ENCODE results near the gene AEN.

DNA sequence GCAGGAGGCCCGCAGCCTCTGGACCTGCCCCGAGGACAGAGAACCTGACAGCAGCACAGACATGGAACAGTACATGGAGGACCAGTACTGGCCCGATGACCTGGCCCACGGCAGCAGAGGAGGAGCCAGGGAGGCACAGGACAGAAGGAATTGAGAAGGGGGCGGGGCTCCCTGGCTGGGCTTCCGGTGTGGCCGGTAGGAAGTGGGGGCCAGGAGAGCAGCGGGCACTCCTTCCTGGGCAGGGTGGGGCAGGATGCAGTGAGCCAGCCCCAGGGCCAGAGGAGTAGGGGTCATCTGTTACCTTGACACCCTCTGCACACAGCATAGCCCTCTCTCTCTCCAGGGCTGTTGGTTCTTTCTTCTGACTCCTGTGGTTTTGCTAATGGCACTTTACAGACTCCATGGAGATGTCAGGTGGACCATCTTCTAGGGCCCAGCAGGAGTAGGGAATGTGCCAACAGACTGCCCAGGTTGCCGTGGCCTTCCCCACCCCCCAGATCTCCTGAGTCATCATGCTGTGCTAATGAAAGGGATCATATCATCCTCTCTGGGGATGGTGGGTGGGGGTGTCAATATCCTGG is 9.1 kb downstream of the AEN start:
- TF ChIP-seq, protein P1, sequence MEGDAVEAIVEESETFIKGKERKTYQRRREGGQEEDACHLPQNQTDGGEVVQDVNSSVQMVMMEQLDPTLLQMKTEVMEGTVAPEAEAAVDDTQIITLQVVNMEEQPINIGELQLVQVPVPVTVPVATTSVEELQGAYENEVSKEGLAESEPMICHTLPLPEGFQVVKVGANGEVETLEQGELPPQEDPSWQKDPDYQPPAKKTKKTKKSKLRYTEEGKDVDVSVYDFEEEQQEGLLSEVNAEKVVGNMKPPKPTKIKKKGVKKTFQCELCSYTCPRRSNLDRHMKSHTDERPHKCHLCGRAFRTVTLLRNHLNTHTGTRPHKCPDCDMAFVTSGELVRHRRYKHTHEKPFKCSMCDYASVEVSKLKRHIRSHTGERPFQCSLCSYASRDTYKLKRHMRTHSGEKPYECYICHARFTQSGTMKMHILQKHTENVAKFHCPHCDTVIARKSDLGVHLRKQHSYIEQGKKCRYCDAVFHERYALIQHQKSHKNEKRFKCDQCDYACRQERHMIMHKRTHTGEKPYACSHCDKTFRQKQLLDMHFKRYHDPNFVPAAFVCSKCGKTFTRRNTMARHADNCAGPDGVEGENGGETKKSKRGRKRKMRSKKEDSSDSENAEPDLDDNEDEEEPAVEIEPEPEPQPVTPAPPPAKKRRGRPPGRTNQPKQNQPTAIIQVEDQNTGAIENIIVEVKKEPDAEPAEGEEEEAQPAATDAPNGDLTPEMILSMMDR (IDR thresholded peaks at IDR 0.05) = no peak
- TF ChIP-seq POLR2A (IDR thresholded peaks at IDR 0.05) = no peak

Data from heart left ventricle (tissue), 13 donors.